GM12878 (cell line): ENCODE measurements around the gene ERN1. TPM values are rescaled to one million over a fixed set of nuclear protein-coding genes. Genes with fewer than 3 reads are reported as not detected.
"Not testable (repeated sequence)": the region's sequence is repeated elsewhere in the genome, so short reads cannot be mapped to it uniquely, and the experiment has no call there.

Source experiments
- ATAC-seq: fragments of 200-7000 bp; cut with Tn5 transposase; 3 replicates; pipeline ENCODE4 v1.9.1; 2020; ENCODE audit warnings: mild to moderate bottlenecking, moderate library complexity
- BruUV-seq: library from RNA; stranded (reverse); fragments of 400-500 nt; replicated peaks from 2 replicates; lab custom pipeline; 2021; lab: Mats Ljungman, UMichigan
- CTCF ChIA-PET: fragments of 300-600 bp; sonication (Branson Sonifier 250); formaldehyde crosslinking; extraction: SDS; loops from one replicate; lab custom pipeline; 2021; ENCODE audit warnings: inconsistent platforms; lab: Yijun Ruan, JAX
- POLR2A ChIA-PET: fragments of 350-600 bp; formaldehyde crosslinking; extraction: SDS; loops from one replicate; lab custom pipeline; 2021; ENCODE audit warnings: inconsistent platforms; lab: Charles Lee
- RAD21 ChIA-PET: fragments of 300-600 bp; sonication (Branson Sonifier 250); formaldehyde crosslinking; loops from one replicate; lab custom pipeline; 2023; ENCODE audit warnings: antibody characterized with exemption; ENCODE audit not compliant: unreplicated experiment; lab: Charles Lee
- SMC1A ChIA-PET: fragments of 300-600 bp; sonication (Branson Sonifier 250); formaldehyde crosslinking; loops from one replicate; lab custom pipeline; 2023; ENCODE audit not compliant: unreplicated experiment, uncharacterized antibody; lab: Charles Lee
- DNase-seq: peaks from one replicate; pipeline ENCODE4 v3.0.0-alpha.2; 2011; ENCODE audit warnings: low read depth, low spot score
- FAIRE-seq: peaks from 3 replicates; lab custom pipeline; 2011; peaks lifted over from hg19 to GRCh38; lab: Jason Lieb, UNC
- H2AFZ ChIP-seq: 2 replicates; pipeline ENCODE4 v1.6.0; 2011; ENCODE audit warnings: low read depth, low read length, control low read depth; ENCODE audit not compliant: control insufficient read depth
- H3K27ac ChIP-seq: 2 replicates; pipeline ENCODE4 v1.5.1; 2011; ENCODE audit warnings: control low read depth; ENCODE audit not compliant: control insufficient read depth, insufficient read depth
- H3K27me3 ChIP-seq, 2 experiments: replicated peaks in 1 of 2; 2 replicates each; pipeline versions ENCODE4 v1.6.0 to v1.6.1; 2011; ENCODE audit warnings: low read length in 1 of 2; ENCODE audit not compliant: control insufficient read depth in 2 of 2, insufficient read depth in 2 of 2
- H3K36me3 ChIP-seq, 2 experiments: 2 replicates each; pipeline ENCODE4 v1.5.1; 2011; ENCODE audit warnings: low read length in 1 of 2; ENCODE audit not compliant: control insufficient read depth in 2 of 2, insufficient read depth in 2 of 2
- H3K4me1 ChIP-seq: 2 replicates; pipeline ENCODE4 v1.6.1; 2011; ENCODE audit warnings: mild to moderate bottlenecking, low read length, moderate library complexity, mixed read lengths; ENCODE audit not compliant: control insufficient read depth, insufficient read depth
- H3K4me2 ChIP-seq: 2 replicates; pipeline ENCODE4 v1.6.0; 2011; ENCODE audit warnings: control low read depth; ENCODE audit not compliant: control insufficient read depth, insufficient read depth
- H3K4me3 ChIP-seq: fragments of 200-600 bp; sonication (generic); 2 replicates; pipeline ENCODE4 v1.5.1; 2016
- H3K79me2 ChIP-seq: 2 replicates; pipeline ENCODE4 v1.6.0; 2011; ENCODE audit warnings: low read length; ENCODE audit not compliant: control insufficient read depth, insufficient read depth
- H3K9ac ChIP-seq: 2 replicates; pipeline ENCODE4 v1.8.0; 2011; ENCODE audit warnings: low read length, control low read depth, mixed read lengths; ENCODE audit not compliant: control insufficient read depth, insufficient read depth
- H3K9me3 ChIP-seq: replicated peaks from 3 replicates; pipeline ENCODE4 v1.5.1; 2011; ENCODE audit warnings: mild to moderate bottlenecking, low read length; ENCODE audit not compliant: control insufficient read depth, insufficient read depth
- H4K20me1 ChIP-seq: 2 replicates; pipeline ENCODE4 v1.6.0; 2011; ENCODE audit not compliant: control insufficient read depth, insufficient read depth
- EP300 ChIP-seq, 2 experiments: fragments of 150-350 bp in 1 of 2; IDR thresholded peaks; 2 replicates each; pipeline ENCODE4 v1.6.1; 2011 to 2012; ENCODE audit warnings: low read depth in 2 of 2, low read length in 2 of 2, borderline replicate concordance in 1 of 2, improper control_type of control experiment in 1 of 2, inconsistent platforms in 1 of 2; ENCODE audit not compliant: control insufficient read depth in 1 of 2
- IKZF2 ChIP-seq, 2 experiments: fragments of 450-650 bp; IDR thresholded peaks; 2 replicates each; pipeline ENCODE4 v1.6.1; 2017; ENCODE audit warnings: mild to moderate bottlenecking in 2 of 2, moderate library complexity in 2 of 2
- JUNB ChIP-seq: IDR thresholded peaks from 2 replicates; pipeline ENCODE4 v1.6.1; 2016; ENCODE audit warnings: antibody characterized with exemption, mild to moderate bottlenecking
- NFIC ChIP-seq: IDR thresholded peaks from 2 replicates; pipeline ENCODE4 v1.6.1; 2012; ENCODE audit warnings: low read depth, mild to moderate bottlenecking, inconsistent platforms, low read length, moderate library complexity
- REST ChIP-seq: IDR thresholded peaks from 2 replicates; pipeline ENCODE4 v1.6.1; 2012; ENCODE audit warnings: mild to moderate bottlenecking, low read depth, low read length
- SRF ChIP-seq, 2 experiments: IDR thresholded peaks; 2 replicates each; pipeline ENCODE4 v1.6.1; 2011; ENCODE audit warnings: low read depth in 2 of 2, low read length in 2 of 2, mild to moderate bottlenecking in 1 of 2, moderate library complexity in 1 of 2
- ZZZ3 ChIP-seq: IDR thresholded peaks from 2 replicates; pipeline ENCODE4 v1.6.1; 2011; ENCODE audit warnings: low read depth; ENCODE audit not compliant: control insufficient read depth, insufficient read length
- WGBS: methylation state at CpG from one replicate; pipeline ENCODE4 v1.1.6; 2016; ENCODE audit warnings: low lambda C conversion rate; ENCODE audit not compliant: insufficient replicate concordance, insufficient coverage; ENCODE audit errors: missing lambda C conversion rate; 5-methylcytosine and 5-hydroxymethylcytosine counted together
- in situ Hi-C: fragments of 300-500 bp; cut with MboI; formaldehyde crosslinking; loops from 9 replicates; pipeline ENCODE4 v1.14.3; 2018; ENCODE audit warnings: mixed read lengths
- intact Hi-C: fragments of 100-400 bp; cut with micrococcal nuclease; formaldehyde crosslinking; loops from one replicate; pipeline ENCODE4 v1.14.2; 2022; ENCODE audit not compliant: unreplicated experiment
- polyA plus RNA-seq, 11 experiments: library from polyadenylated mRNA; depleted of rRNA in 4 of 11; unstranded in 6 of 11; stranded (reverse) in 5 of 11; fragments of >200 nt; fragmentation: Nextera tagmentation in 4 of 11; fragmentation: Illumina TruSeq in 1 of 11; extraction: Ambion mirVana in 4 of 11; extraction: Trizol in 1 of 11; gene quantifications; 1 replicate in 1 of 11; 2 replicates in 10 of 11; pipeline versions ENCODE4 v1.2.1 to v1.2.3, GENCODE V29; 2011 to 2016; ENCODE audit warnings: inconsistent platforms in 2 of 11, missing spikeins in 2 of 11, low read depth in 1 of 11
- total RNA-seq, 4 experiments: library from RNA; depleted of rRNA in 3 of 4; stranded (reverse); fragments of >200 nt in 3 of 4; fragmentation: Illumina TruSeq in 1 of 4; extraction: Trizol in 1 of 4; gene quantifications; 2 replicates each; pipeline versions ENCODE4 v1.2.1 to v1.2.3, GENCODE V29; 2013 to 2021

The ERN1 gene
- total and polyA plus RNA-seq, 10 of the 15 experiments (the other 5 are each of a cell fraction or from before 2014, with no cell fraction given) = 2.6 to 19.2 (median 7.6) TPM

GRCh38 chr17:64007089-64007837, 122.7 kb downstream of the ERN1 start:
- WGBS = 88% methylated on average over 5 of the region's 5 CpGs
- ChIA-PET POLR2A (interaction anchor here (0.5 to 1.0 kb wide), 3 partner anchors 9 to 1067 kb away, joined by 3 to 6 read pairs (median 5); no protein-coding TSS in a partner anchor), SMC1A (interaction anchor here (1.1 kb wide), 1 partner anchor 127 kb away, joined by 4 read pairs; no protein-coding TSS in a partner anchor)

GRCh38 chr17:64006361-64007088, 123.4 kb downstream of the ERN1 start:
- FAIRE-seq = no peak
- Histone ChIP-seq H3K9me3 (no peaks in the 10 kb centered on the region; the same call in 2 of the 3 replicates), H3K4me2 (no peak overlapping the region), H3K4me3 (no peak overlapping the region), H4K20me1 (no peaks in the 10 kb centered on the region), H2AFZ (no peak overlapping the region), H3K9ac (no peak overlapping the region), H3K27ac (no peak overlapping the region), H3K36me3 (peaks cover 8 to 22% of the 10 kb centered on the region in 2 experiments; a peak in 3 of 4 replicates), H3K27me3 (no peaks in the 10 kb centered on the region), H3K79me2 (peaks cover under 1% of the 10 kb centered on the region), H3K4me1 (no peaks in the 10 kb centered on the region)
- no TSS peak for BruUV-seq
- POLR2A ChIA-PET = interaction anchor here (0.5 to 1.0 kb wide), 3 partner anchors 10 to 1068 kb away, joined by 3 to 6 read pairs (median 5); no protein-coding TSS in a partner anchor
- CTCF ChIA-PET = interaction anchor here (0.6 to 1.8 kb wide), 5 partner anchors 12 to 139 kb away, joined by 3 to 6 read pairs (median 3); no protein-coding TSS in a partner anchor
- RAD21 ChIA-PET = interaction anchor here (1.1 to 1.3 kb wide), 2 partner anchors 10 to 23 kb away, joined by 3 read pairs; no protein-coding TSS in a partner anchor
- SMC1A ChIA-PET = interaction anchor here (1.1 kb wide), 1 partner anchor 127 kb away, joined by 4 read pairs; no protein-coding TSS in a partner anchor
- intact Hi-C loops (no loop called here), in situ Hi-C loops (no loop called here)
- DNase-seq = no peak
- ATAC-seq = no peak
- WGBS = 76% methylated on average over 13 of the region's 13 CpGs
- no peak for TF ChIP-seq IKZF2 (IDR thresholded peaks at IDR 0.05)
- TF ChIP-seq SRF (IDR thresholded peaks at IDR 0.05; ENCODE audit: low read depth in 2 of 2, low read length in 2 of 2) = no peak
- no peak for TF ChIP-seq EP300 (IDR thresholded peaks at IDR 0.05; ENCODE audit: borderline replicate concordance in 1 of 2, control insufficient read depth in 1 of 2, low read depth in 2 of 2, low read length in 2 of 2)
- no peak for TF ChIP-seq REST
- TF ChIP-seq NFIC = no peak
- TF ChIP-seq ZZZ3 = no peak
- no peak for TF ChIP-seq JUNB

More at GRCh38 chr17:64007089-64007837, 122.7 kb downstream of the ERN1 start:
- H3K36me3 ChIP-seq = peaks cover 8 to 22% of the 10 kb centered on the region in 2 experiments; a peak in 3 of 4 replicates
- FAIRE-seq, intact Hi-C loops, H3K9me3 ChIP-seq, H3K4me3 ChIP-seq, DNase-seq, H3K79me2 ChIP-seq, ATAC-seq, H4K20me1 ChIP-seq, BruUV-seq, H3K9ac ChIP-seq, H3K27ac ChIP-seq, H3K4me2 ChIP-seq, H3K27me3 ChIP-seq, H2AFZ ChIP-seq, in situ Hi-C loops, H3K4me1 ChIP-seq: not testable (repeated sequence)
- RAD21 ChIA-PET = interaction anchor here (1.1 to 1.3 kb wide), 2 partner anchors 10 to 22 kb away, joined by 3 read pairs; no protein-coding TSS in a partner anchor
- CTCF ChIA-PET = interaction anchor here (0.6 to 1.8 kb wide), 4 partner anchors 13 to 140 kb away, joined by 3 to 6 read pairs (median 4); no protein-coding TSS in a partner anchor
